HG03280 (cell line): ENCODE measurements around the gene RGS6.

Source experiments
- ATAC-seq: cut with Tn5 transposase; IDR thresholded peaks from one replicate; pipeline ENCODE4 v1.9.1; 2021; ENCODE audit warnings: mild to moderate bottlenecking, moderate library complexity; ENCODE audit not compliant: unreplicated experiment

RGS6 gene

GRCh38 chr14:72217135-72217534 is 284.9 kb downstream of the RGS6 start:
- ATAC-seq: no peak

- ATAC-seq: no peak
Observed at GRCh38 chr14:72222046-72222445, 289.8 kb downstream of the RGS6 start.

- ATAC-seq: no peak
Observed at GRCh38 chr14:72236629-72237028, 304.4 kb downstream of the RGS6 start.

DNA sequence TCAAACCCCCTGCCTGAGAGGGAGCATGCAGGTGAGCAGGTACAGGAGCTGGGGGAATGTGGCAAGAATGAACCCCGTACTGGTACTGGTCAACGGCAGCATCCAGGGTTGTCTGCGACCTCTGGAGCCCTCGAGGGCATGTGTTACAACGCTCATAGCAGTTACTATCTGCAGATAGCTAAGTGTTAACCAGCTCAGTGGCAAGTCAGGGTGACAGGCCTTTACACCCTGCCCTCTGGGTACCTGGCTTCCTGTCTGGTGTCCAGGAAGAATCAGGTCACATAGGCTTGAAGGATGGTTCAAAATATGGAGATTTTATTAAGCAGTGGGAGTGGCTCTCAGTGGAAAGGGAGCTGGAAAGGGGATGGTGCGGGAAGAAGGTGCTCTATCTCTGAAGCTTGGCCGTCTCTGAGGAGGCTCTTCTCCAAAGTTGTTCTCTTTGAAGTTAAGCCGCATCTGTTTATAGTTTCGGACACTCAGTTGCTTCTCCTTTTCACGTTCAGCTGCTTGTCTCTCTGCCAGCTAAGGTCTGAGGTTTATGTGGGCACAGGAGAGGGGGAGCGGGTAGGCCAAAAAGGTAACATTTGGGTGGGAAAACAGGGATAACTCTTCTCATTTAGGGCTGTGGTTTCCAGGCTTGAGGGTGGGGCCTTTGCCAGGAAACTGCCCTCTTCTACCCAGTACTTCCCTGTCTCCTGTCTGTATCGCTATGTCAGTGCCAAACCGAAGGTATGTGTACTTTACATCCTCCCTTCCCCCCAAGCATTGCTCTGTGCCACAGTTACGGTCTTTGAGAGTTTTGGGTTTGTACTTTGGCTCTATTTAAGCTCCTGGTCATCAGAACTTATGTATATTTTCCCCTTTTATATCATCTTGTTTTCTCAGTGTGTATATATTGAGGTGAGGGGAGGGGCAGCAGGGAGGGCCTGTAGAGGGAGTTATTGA is 305.8 kb downstream of the RGS6 start:
- no peak for ATAC-seq

DNA sequence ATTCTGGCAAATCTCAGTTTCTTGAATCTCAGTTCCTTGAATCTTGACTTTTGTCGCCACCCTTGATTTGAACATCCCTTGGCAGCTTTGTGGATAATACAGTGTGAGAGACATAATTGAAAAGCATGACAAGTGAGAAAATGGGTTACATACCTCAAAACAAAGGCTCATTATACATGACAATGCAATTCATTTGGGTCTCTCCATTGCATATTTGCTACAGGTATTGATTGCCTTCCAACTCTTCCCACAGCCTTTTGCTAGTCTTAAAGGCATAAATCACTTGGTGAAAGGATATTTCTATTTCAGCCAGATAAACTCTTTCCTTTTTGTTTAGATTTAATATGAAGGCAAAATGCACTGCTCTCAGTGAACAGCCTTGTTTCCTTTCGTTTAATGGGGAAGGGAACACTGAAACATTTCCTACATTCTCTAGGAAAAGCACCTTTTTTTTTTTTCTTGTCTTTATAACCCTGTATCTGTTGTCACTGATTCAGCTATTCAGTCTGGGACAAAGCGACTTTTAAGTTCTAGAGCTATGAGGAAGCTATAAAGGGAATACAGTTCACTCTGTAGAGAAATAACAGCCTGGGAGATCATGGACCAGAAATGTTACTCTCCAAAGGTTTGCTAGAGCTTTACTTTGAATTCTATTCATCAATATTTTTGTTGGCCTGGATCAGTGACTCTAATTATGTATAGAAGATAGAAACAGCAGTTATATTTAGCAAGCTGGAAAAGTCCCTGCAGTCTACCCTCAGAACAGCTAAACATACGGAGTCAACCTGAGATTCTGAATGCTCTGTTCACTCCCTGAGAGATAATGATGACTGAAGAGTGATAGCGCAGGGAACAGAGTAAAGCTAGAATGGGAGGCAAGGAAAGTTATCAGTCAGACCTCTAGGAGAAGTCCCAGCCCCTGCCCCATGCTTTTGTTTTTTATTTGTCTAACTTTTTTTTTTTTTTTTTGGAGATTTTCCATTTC is 311.4 kb downstream of the RGS6 start:
- no peak for ATAC-seq

DNA sequence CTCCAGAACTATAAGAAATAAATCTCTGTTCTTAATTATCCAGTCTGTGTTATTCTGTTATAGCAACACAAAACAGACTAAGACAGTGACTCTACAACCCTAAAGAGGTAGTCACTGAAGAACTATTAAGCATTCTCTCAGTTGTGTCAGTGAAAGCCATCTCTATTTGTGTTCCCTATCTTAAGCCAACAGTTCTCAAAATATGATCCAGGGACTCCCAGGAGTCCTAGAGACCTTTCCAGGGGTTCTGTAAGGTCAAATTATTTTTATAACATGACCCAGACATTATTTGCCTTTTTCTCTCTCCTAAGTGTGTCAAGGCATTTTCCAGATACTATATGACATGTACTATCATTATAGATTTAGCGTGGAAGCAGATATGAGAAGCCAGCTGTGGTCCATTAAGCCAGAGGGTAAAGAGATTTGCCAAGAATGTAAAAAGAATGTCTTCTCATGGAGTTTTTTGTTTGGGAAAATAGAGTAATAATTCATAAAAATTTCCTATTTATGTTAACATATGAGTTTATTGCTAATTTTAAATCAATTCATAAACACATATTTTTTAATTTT is 315.8 kb downstream of the RGS6 start:
- no peak for ATAC-seq

GRCh38 chr14:72253503-72253902 is 321.3 kb downstream of the RGS6 start:
- ATAC-seq: no peak

DNA sequence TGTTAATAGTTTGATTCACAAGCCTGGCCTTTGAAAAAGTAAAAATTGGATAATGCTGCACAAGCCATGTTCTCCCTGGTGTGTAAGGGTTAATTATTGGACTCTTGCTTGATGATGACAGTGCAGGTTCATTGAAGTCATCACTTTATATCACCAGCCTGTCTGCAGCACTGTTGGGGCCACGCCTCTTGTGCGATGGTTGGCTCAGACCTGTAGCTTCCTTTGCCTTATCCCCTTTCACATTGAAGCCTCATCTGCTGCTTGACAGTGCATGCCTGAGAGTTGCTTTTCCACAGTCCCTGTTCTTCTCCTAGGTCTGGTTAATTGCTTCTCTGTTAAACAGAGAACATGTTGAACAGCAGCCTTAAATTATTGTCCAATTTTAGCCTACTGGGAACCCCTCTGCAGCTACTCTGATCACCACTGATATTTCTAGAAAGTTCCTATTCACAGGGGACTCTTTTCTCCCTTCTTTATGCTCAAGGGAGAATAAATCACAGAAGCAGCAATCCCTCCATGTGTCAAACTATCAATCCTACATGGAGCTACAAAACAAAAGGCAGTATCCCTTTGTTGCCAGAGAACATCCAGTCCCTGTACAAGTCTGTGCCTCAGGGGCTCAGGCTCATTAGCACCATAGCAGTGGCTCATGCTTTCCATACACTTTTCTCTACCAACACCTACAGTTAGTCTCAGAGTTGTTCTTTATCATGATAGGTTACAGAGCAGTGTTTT is 322.1 kb downstream of the RGS6 start:
- no peak for ATAC-seq

GRCh38 chr14:72254937-72255472 is 322.8 kb downstream of the RGS6 start:
- ATAC-seq: no peak

DNA sequence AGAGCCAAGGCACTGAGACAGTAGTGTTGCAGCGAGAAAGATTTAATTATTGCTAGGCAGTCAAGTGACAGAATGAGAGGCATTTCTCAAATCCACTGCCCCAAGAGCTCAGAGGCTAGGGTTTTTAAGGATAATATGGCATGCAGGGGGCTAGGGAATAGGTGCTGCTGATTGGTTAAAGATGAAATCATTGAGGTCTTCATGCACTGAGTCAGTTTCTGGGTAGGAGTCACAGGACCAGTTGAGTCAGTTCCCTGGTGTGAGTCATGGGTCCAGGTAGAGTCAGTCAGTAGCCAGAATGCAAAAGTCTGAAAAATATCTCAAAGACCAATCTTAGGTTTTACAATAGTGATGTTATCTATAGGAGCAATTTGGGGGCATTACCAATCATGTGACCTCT is 323.8 kb downstream of the RGS6 start:
- no peak for ATAC-seq

DNA sequence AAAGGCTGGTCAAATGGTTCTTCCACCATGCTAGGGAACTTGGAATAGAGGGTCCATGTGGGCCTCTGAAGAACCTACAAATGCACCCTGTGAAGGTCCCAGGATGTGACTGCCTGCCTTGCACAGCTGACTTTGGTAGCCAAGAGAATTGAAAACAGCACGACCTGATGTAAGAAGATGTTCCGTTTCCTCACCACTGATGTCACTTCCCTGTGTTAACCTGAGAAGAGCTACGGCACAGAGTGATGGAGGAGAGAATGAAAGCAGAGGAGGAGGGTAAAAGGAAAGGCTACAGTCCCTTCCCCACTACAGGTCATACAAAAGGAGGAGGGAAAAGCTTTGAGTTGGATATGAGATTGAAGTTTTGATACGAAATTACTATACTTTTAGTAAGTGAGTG is 328.8 kb downstream of the RGS6 start:
- no peak for ATAC-seq

GRCh38 chr14:72262771-72263170 is 330.5 kb downstream of the RGS6 start:
- no peak for ATAC-seq

DNA sequence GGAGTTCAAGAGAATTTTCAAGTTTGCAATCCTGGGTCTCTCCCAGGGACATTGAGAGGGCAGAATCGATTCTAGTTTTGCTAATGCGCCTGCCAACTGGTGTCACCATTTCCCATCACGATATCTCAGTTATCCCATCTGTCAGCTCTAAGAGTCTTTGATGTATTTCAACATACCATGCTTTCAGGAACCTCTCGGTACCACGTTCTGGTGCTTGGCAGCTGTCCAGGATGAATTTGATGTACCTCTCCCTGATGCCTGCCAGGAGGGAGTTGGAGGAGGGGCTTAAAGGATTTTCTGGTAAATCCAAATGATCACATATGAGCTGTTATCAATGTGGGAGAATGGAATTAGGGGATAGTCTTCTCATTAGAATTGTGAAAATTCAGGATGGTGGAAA is 332.5 kb downstream of the RGS6 start:
- ATAC-seq: no peak

GRCh38 chr14:72270147-72270727 is 338.0 kb downstream of the RGS6 start:
- no peak for ATAC-seq

DNA sequence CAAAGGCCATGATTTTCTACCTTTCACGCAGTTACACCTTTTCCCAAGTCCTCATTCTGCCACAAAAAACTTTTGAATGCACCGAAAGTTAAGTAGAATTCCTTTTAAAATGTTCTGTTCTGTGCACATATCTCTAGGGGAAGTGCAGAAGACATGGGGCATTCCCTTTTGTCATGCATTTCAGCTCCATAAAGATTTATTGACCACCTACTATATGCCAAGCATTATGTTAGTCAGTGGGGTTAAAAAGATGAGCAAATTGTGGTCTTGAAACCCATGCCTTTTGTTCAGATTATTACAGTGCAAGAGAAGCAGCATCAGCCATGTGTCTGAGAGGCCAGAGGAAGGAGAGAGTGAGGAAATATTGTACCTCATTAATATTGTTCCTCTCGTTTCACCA is 338.5 kb downstream of the RGS6 start:
- no peak for ATAC-seq

DNA sequence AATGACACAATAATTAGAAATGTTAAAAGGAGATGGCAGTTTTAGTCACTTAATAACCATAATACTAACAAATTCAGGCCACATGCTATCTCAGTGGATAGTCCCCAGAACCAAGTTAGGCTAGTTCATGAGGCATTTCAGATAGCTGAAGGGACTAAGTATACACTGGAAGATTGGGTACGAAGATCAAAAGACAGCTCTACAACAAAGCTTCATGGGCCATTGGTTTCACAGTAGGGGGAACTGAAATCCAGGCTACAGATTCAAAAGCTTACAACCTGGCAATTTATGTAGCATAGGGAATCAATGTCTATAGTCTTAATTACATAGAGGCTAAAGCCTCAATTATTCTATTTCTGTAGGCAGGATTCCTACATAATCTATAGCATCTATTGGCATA is 343.0 kb downstream of the RGS6 start:
- no peak for ATAC-seq

DNA sequence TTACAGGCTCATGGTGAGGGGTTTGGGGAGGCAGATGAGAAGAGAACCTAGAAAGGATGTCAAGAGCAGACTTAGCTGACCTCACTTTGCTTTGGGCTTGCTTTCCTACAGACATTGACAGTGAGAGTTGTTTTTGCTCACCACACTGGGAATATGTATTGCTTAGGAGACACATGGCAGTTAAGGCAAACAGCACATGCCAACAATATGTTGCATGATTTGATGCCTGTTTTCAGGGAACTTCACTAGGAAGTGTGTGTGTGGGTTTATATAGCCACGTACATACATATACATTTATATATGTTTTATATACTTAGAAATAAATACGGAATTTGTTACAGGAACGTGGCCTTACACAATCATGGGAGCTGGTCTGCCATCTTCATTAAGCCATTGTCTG is 346.1 kb downstream of the RGS6 start:
- ATAC-seq: no peak

DNA sequence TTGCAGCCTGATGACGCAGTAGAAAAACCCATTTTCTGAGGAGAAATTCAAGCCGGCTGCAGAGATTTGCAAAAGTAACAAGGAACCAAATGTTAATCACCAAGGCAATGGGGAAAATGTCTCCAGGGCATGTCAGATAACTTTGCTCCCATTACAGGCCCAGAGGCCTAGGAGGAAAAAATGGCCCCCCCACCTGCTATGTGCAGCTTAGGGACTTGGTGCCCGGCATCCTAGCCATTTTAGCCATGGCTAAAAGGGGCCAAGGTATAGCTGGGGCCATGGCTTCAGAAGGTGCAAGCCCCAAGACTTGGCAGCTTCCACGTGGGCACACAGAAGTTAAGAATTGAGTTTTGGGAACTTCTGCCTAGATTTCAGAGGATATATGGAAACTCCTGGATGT is 351.9 kb downstream of the RGS6 start:
- ATAC-seq: no peak

DNA sequence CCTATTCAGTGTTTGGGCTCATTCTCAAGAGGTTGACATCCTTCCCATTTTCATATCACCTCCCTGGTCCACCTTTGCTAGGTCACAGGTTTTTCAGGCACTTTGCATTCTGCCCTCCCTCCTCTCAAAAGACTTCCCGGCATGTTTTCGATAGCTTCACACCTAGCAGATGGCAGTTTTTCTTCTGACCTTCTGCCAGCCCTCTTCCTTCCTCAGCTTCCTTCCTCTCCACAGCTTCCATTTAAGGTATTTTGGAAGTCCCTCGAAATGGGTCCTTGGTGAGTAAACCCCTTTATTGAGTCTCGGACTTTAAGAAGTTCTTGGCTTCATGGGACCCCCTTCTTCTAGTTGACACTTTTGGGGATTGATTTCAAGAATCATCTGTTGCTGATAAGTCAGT is 358.0 kb downstream of the RGS6 start:
- no peak for ATAC-seq
